Smooth muscle cell (in vitro differentiated cells): ENCODE data around the gene RAD18. TPM values are rescaled to one million over a fixed set of nuclear protein-coding genes. Genes with fewer than 3 reads are reported as not detected.

Source experiments
- DNase-seq: peaks from one replicate; lab custom pipeline; 2025; ENCODE audit not compliant: unreplicated experiment; lab: John Stamatoyannopoulos, UW
- H2AFZ ChIP-seq: fragments of 200-600 bp; sonication (generic); 2 replicates; pipeline ENCODE4 v1.6.0; 2016; ENCODE audit warnings: antibody characterized with exemption, low read depth, mild to moderate bottlenecking
- H3F3A ChIP-seq: fragments of 200-600 bp; sonication (generic); 2 replicates; pipeline ENCODE4 v1.6.0; 2017; ENCODE audit warnings: antibody characterized with exemption, low read depth
- H3K27ac ChIP-seq: fragments of 200-600 bp; sonication (generic); 2 replicates; pipeline ENCODE4 v1.5.1; 2016; ENCODE audit warnings: low read depth, mild to moderate bottlenecking
- H3K27me3 ChIP-seq: fragments of 200-600 bp; sonication (generic); 2 replicates; pipeline ENCODE4 v1.6.1; 2016; ENCODE audit warnings: low read depth, mild to moderate bottlenecking
- H3K36me3 ChIP-seq: fragments of 200-600 bp; sonication (generic); 2 replicates; pipeline ENCODE4 v1.5.1; 2016; ENCODE audit warnings: low read depth
- H3K4me1 ChIP-seq: fragments of 200-600 bp; sonication (generic); 2 replicates; pipeline ENCODE4 v1.5.1; 2016; ENCODE audit warnings: low read depth
- H3K4me2 ChIP-seq: fragments of 200-600 bp; sonication (generic); 2 replicates; pipeline ENCODE4 v1.6.0; 2016; ENCODE audit warnings: mild to moderate bottlenecking
- H3K4me3 ChIP-seq: fragments of 200-600 bp; sonication (generic); 2 replicates; pipeline ENCODE4 v1.5.1; 2016; ENCODE audit warnings: mild to moderate bottlenecking
- H3K79me2 ChIP-seq: fragments of 200-600 bp; sonication (generic); 2 replicates; pipeline ENCODE4 v1.6.0; 2016; ENCODE audit warnings: low read depth, mild to moderate bottlenecking
- H3K9ac ChIP-seq: fragments of 200-600 bp; sonication (generic); 2 replicates; pipeline ENCODE4 v1.6.0; 2016; ENCODE audit warnings: low read depth
- H3K9me3 ChIP-seq: fragments of 200-600 bp; sonication (generic); replicated peaks from 2 replicates; pipeline ENCODE4 v1.5.1; 2016; ENCODE audit warnings: low read depth
- H4K20me1 ChIP-seq: fragments of 200-600 bp; sonication (generic); 2 replicates; pipeline ENCODE4 v1.6.0; 2016; ENCODE audit warnings: low read depth
- CTCF ChIP-seq: fragments of 200-600 bp; sonication (generic); IDR thresholded peaks from 2 replicates; pipeline ENCODE4 v1.5.1; 2017; ENCODE audit warnings: borderline replicate concordance, mild to moderate bottlenecking, antibody characterized with exemption; ENCODE audit not compliant: insufficient read depth, poor library complexity, severe bottlenecking
- WGBS: methylation state at CpG from one replicate; pipeline ENCODE4 v1.1.7; 2016; ENCODE audit warnings: low lambda C conversion rate; 5-methylcytosine and 5-hydroxymethylcytosine counted together
- polyA plus RNA-seq: library from polyadenylated mRNA; unstranded; fragments of >200 nt; fragmentation: Nextera tagmentation; extraction: Ambion mirVana; gene quantifications from 2 replicates; pipeline ENCODE4 v1.2.1, GENCODE V29; 2016
- total RNA-seq: library from RNA; depleted of rRNA; stranded (reverse); fragments of >200 nt; gene quantifications from 2 replicates; pipeline ENCODE4 v1.2.3, GENCODE V29; 2014

The RAD18 gene
- total and polyA plus RNA-seq, 2 experiments from 2014 or later: 8.9 to 16.0 TPM

GRCh38 chr3:8993331-8993730 is 30.1 kb upstream of the RAD18 start:
- no peak for DNase-seq
- Histone ChIP-seq H3K4me1 (peaks cover 3% of the 10 kb centered on the region), H3F3A (peaks cover 6% of the 10 kb centered on the region), H3K27me3 (no peaks in the 10 kb centered on the region), H3K4me2 (no peak overlapping the region), H3K9ac (no peak overlapping the region), H3K36me3 (no peaks in the 10 kb centered on the region), H4K20me1 (no peaks in the 10 kb centered on the region), H3K27ac (no peak overlapping the region), H3K79me2 (no peaks in the 10 kb centered on the region), H3K4me3 (no peak overlapping the region), H2AFZ (no peak overlapping the region), H3K9me3 (no peaks in the 10 kb centered on the region)
- TF ChIP-seq CTCF: no peak
- 76% methylated on average over 5 of the region's 5 CpGs for WGBS

GRCh38 chr3:8992854-8993253 is 29.6 kb upstream of the RAD18 start:
- no peaks in the 10 kb centered on the region for H4K20me1 ChIP-seq
- no peak overlapping the region for H3K4me3 ChIP-seq
- H3K36me3 ChIP-seq: no peaks in the 10 kb centered on the region
- H3F3A ChIP-seq: peaks cover 6% of the 10 kb centered on the region
- no peak for TF ChIP-seq CTCF
- no peaks in the 10 kb centered on the region for H3K9me3 ChIP-seq
- no peak overlapping the region for H3K27ac ChIP-seq
- H3K4me2 ChIP-seq: no peak overlapping the region
- H3K9ac ChIP-seq: no peak overlapping the region
- no peaks in the 10 kb centered on the region for H3K27me3 ChIP-seq
- no peak for DNase-seq
- peaks cover 3% of the 10 kb centered on the region for H3K4me1 ChIP-seq
- no peak overlapping the region for H2AFZ ChIP-seq
- WGBS: 78% methylated on average over 11 of the region's 11 CpGs
- no peaks in the 10 kb centered on the region for H3K79me2 ChIP-seq

DNA sequence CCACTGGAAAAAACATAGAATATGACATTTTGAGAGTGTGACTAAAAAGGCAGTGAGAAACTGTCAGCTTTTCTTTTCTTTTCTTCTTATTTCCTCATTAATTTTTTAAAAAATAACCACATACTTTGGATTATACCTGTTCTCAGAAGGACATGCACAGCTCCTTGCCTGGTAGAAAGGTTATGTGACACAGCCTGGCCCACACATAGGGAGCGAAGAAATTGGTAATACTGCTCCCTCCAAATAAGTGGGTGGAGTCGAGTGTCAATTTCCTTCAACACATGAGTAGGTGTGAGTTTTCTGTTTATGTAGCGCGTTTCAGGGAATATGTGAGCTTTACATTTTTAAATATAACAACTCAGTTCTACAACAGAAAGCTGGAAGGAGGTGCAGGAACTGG is 28.9 kb upstream of the RAD18 start:
- Histone ChIP-seq H2AFZ (no peak overlapping the region), H4K20me1 (no peaks in the 10 kb centered on the region), H3K9me3 (no peaks in the 10 kb centered on the region), H3K27ac (no peak overlapping the region), H3K9ac (no peak overlapping the region), H3K4me1 (peaks cover 3% of the 10 kb centered on the region), H3K4me2 (peak overlapping the region; percentile 25), H3K4me3 (no peak overlapping the region), H3K79me2 (no peaks in the 10 kb centered on the region), H3K27me3 (no peaks in the 10 kb centered on the region), H3F3A (peaks cover 6% of the 10 kb centered on the region), H3K36me3 (no peaks in the 10 kb centered on the region)
- WGBS: 92% methylated on average over 4 of the region's 4 CpGs
- TF ChIP-seq CTCF: no peak
- DNase-seq: no peak
